Ovary (tissue), 9 donors: ENCODE measurements around the gene DTNA. TPM values are rescaled to one million over a fixed set of nuclear protein-coding genes. Genes with fewer than 3 reads are reported as not detected.

Experiments used
- DNase-seq, 5 donors: peaks; one replicate each; pipeline ENCODE4 v3.0.0-alpha.2; 2019 to 2020
- H3K27ac ChIP-seq, 2 donors: fragments of 200-600 bp; one replicate each; pipeline versions ENCODE4 v1.5.1 to v1.8.0; 2019 to 2022
- H3K27me3 ChIP-seq: fragments of 200-600 bp; one replicate; pipeline ENCODE4 v1.8.0; 2022
- H3K36me3 ChIP-seq: fragments of 200-600 bp; sonication (generic); one replicate; pipeline ENCODE4 v1.5.1; 2019
- H3K4me1 ChIP-seq: one replicate; pipeline ENCODE4 v1.8.1; 2013; ENCODE audit warnings: mild to moderate bottlenecking, moderate library complexity; ENCODE audit not compliant: insufficient read depth
- H3K4me3 ChIP-seq: fragments of 200-600 bp; sonication (generic); one replicate; pipeline ENCODE4 v1.5.1; 2017
- H3K9me3 ChIP-seq, 2 donors: fragments of 200-600 bp in 1 of 2; sonication (generic) in 1 of 2; one replicate each; pipeline versions ENCODE4 v1.5.1 to v1.8.1; 2013 to 2019; ENCODE audit warnings: mild to moderate bottlenecking in 1 of 2, moderate library complexity in 1 of 2
- EP300 ChIP-seq: sonication (generic); formaldehyde crosslinking; IDR thresholded peaks from one replicate; pipeline ENCODE4 v1.6.1; 2017; ENCODE audit warnings: antibody characterized with exemption
- POLR2A ChIP-seq: fragments of 450-650 bp; IDR thresholded peaks from one replicate; pipeline ENCODE4 v1.6.1; 2017; ENCODE audit warnings: antibody characterized with exemption, mild to moderate bottlenecking, moderate library complexity
- WGBS, 3 donors: extraction: QIAGEN DNeasy Blood & Tissue Kit in 1 of 3; methylation state at CpG; one replicate each; pipeline versions ENCODE4 v1.1.5 to v1.1.7; 2013 to 2017; 5-methylcytosine and 5-hydroxymethylcytosine counted together
- intact Hi-C, 4 donors: fragments of 100-400 bp; cut with DNase I; formaldehyde crosslinking; loops; one replicate each; pipeline versions ENCODE4 v1.11.0 to v1.15.1; 2022 to 2023
- polyA plus RNA-seq, 2 donors: library from polyadenylated mRNA; stranded (reverse); fragments of 200-250 nt in 1 of 2; fragments of 350-450 nt in 1 of 2; fragmentation: Illumina TruSeq in 1 of 2; extraction: RNeasy Lipid Tissue Mini Kit (QIAGEN cat#74804) in 1 of 2; gene quantifications; one replicate each; pipeline ENCODE4 v1.2.3, GENCODE V29; 2013 to 2014
- total RNA-seq, 7 donors: library from RNA; depleted of rRNA in 2 of 7; stranded (reverse); fragments of >200 nt in 2 of 7; fragmentation: NEBNext Ultra II Directional in 3 of 7; extraction: Animal tissue kit (Norgen Biotek cat#: 25700) in 3 of 7; gene quantifications; one replicate each; pipeline versions ENCODE4 v1.1.0 to v1.2.4, GENCODE V29; 2016 to 2023
- TF ChIP-seq, protein P1 (sequence below), 3 donors: fragments of 450-650 bp in 2 of 3; fragments of 200-600 bp in 1 of 3; IDR thresholded peaks; one replicate each; pipeline versions ENCODE4 v1.5.1 to v1.8.0; 2016 to 2022; ENCODE audit warnings: antibody characterized with exemption in 3 of 3, mild to moderate bottlenecking in 1 of 3
- donor health status: DM: no; HTN: no; CAD: no; lungs with moderate emphysema.
- donor health status: DM: no; HTN: no; CAD: no.
- donor health status: Bipolar disorder and iron deficiency.
- donor health status: DM: yes; HTN: yes; CAD: no.
- donor health status: DM: no; HTN: no; CAD: no.
- donor health status: DM: yes; HTN: yes; CAD: no.

The DTNA gene
- total and polyA plus RNA-seq, 9 donors: 4.3 to 34.2 (median 18.4) TPM

DNA sequence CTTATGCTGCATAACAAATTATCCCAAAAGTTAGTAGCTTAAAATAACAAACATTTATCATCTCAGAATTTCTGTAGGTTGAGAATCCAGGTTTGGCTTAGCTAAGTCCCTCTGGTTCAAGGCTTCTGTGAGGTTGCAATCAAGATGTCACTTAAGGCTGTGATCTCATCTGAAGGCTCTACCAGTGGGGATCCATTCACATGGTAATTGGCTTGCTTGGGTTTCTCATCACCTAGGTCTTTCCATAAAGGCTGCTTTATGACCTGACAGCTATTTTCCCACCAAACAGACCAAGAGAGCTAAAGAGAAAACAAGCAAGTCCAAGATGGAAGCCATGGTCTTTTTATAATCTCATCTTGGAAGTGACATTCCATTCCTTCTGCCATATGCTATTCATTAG is 137.3 kb downstream of the DTNA start:
- no peaks in the 10 kb centered on the region for H3K36me3 ChIP-seq
- H3K27me3 ChIP-seq: no peaks in the 10 kb centered on the region
- H3K9me3 ChIP-seq: no peaks in the 10 kb centered on the region
- no peak overlapping the region for H3K4me3 ChIP-seq
- H3K27ac ChIP-seq: no peak overlapping the region
- intact Hi-C loops: no loop called here
- TF ChIP-seq, protein P1, sequence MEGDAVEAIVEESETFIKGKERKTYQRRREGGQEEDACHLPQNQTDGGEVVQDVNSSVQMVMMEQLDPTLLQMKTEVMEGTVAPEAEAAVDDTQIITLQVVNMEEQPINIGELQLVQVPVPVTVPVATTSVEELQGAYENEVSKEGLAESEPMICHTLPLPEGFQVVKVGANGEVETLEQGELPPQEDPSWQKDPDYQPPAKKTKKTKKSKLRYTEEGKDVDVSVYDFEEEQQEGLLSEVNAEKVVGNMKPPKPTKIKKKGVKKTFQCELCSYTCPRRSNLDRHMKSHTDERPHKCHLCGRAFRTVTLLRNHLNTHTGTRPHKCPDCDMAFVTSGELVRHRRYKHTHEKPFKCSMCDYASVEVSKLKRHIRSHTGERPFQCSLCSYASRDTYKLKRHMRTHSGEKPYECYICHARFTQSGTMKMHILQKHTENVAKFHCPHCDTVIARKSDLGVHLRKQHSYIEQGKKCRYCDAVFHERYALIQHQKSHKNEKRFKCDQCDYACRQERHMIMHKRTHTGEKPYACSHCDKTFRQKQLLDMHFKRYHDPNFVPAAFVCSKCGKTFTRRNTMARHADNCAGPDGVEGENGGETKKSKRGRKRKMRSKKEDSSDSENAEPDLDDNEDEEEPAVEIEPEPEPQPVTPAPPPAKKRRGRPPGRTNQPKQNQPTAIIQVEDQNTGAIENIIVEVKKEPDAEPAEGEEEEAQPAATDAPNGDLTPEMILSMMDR (IDR thresholded peaks at IDR 0.05): no peak
- no peak for TF ChIP-seq POLR2A
- TF ChIP-seq EP300: no peak
- no peak for DNase-seq
- H3K4me1 ChIP-seq: no peaks in the 10 kb centered on the region

GRCh38 chr18:34848156-34848555 is 138.1 kb downstream of the DTNA start:
- intact Hi-C loops: no loop called here
- 44 to 69% (median 55%) methylated on average over 5 of the region's 5 CpGs for whole genome bisulfite sequencing, 3 donors

DNA sequence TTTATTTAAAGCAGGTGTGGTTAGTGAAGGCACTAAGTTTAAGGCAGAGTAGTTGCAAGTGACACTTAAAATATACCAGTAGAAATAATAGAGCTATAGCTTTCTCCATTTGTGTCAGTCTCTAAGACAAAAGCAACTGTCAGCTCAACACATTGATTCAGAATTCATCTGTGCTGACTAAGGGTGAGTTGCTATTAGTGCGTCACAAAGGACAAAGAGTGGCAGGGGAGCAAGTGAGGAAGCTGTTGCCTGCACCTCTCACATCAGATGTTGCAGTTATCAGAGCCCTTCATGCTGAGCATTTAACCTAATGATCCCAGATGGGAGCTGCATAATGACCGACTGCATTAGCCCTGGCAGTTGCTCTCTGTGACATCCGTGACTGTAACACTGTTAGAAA is 138.6 kb downstream of the DTNA start:
- WGBS, 3 donors: 90 to 96% (median 93%) methylated on average over 3 of the region's 3 CpGs
- intact Hi-C loops: no loop called here
- DNase-seq: no peak

More at GRCh38 chr18:34848156-34848555, 138.1 kb downstream of the DTNA start:
- Histone ChIP-seq H3K4me3 (no peak overlapping the region), H3K36me3 (no peaks in the 10 kb centered on the region), H3K9me3 (no peaks in the 10 kb centered on the region), H3K27me3 (no peaks in the 10 kb centered on the region), H3K27ac (no peak overlapping the region), H3K4me1 (no peaks in the 10 kb centered on the region)
- no peak for DNase-seq
- TF ChIP-seq EP300 (no peak), POLR2A (no peak)

DNA sequence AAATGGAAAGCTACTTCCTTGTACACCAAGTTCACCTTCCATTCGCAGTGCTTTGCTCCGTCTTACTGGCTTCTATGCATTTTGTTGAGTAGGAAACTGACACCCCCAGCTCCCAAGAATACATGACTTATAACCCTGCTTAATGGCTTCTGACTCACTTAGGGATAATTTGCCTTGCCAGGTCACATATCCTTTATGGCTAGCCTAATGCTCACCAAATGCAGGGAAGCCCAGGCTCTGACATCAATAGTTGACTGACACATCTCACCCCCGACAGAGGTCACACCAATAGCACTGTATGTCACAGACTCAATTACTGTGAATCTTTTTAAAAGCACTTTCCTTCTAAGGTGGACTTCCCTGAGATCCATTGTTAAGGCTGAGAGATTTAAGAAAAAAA is 147.2 kb downstream of the DTNA start:
- WGBS, 3 donors: 89 to 92% (median 90%) methylated on average over 3 of the region's 3 CpGs
- TF ChIP-seq EP300: no peak
- TF ChIP-seq POLR2A: no peak
- TF ChIP-seq, protein P1 (IDR thresholded peaks at IDR 0.05): no peak
- Histone ChIP-seq H3K27ac (no peak overlapping the region), H3K9me3 (no peaks in the 10 kb centered on the region), H3K27me3 (no peaks in the 10 kb centered on the region), H3K4me1 (no peaks in the 10 kb centered on the region), H3K36me3 (no peaks in the 10 kb centered on the region), H3K4me3 (no peak overlapping the region)
- no peak for DNase-seq
- intact Hi-C loops: no loop called here

More for the DNA sequence above, 138.6 kb downstream of the DTNA start:
- TF ChIP-seq, protein P1 (IDR thresholded peaks at IDR 0.05): no peak
- TF ChIP-seq EP300 (no peak), POLR2A (no peak)
- Histone ChIP-seq H3K4me1 (no peaks in the 10 kb centered on the region), H3K36me3 (no peaks in the 10 kb centered on the region), H3K27me3 (no peaks in the 10 kb centered on the region), H3K4me3 (no peak overlapping the region), H3K27ac (no peak overlapping the region), H3K9me3 (no peaks in the 10 kb centered on the region)

DNA sequence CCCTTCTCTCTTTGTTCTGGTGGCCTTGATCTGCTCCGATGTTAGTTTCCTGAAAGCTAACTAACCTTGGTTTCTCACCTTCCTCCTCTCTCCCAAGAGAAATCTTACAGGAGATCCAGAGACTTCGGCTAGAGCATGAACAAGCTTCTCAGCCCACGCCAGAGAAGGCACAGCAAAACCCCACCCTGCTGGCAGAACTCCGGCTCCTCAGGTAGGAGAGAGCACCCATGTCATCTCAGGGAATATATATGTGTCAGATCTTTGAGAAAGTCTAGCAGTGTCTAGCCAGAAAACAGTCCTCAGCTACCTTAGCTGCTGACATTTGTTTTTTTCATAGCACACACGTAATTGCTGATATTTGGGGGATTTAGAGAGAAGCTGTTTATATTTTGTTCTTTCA is 148.1 kb downstream of the DTNA start:
- Histone ChIP-seq H3K9me3 (no peaks in the 10 kb centered on the region), H3K36me3 (no peaks in the 10 kb centered on the region)

More for the DNA sequence above, 148.1 kb downstream of the DTNA start:
- Histone ChIP-seq H3K27me3 (no peaks in the 10 kb centered on the region), H3K4me1 (no peaks in the 10 kb centered on the region), H3K4me3 (no peak overlapping the region), H3K27ac (no peak overlapping the region)
- WGBS, 3 donors: 89 to 91% (median 91%) methylated on average over 5 of the region's 5 CpGs
- DNase-seq: no peak
- no peak for TF ChIP-seq EP300
- TF ChIP-seq, protein P1 (IDR thresholded peaks at IDR 0.05): no peak
- no peak for TF ChIP-seq POLR2A
- intact Hi-C loops: no loop called here
